Inflammatory macrophage (primary cell): ENCODE data around the gene TESK2.
A peak's percentile ranks its signal among the peaks of the same experiment; 100 is the strongest.
"Not testable (repeated sequence)": the region's sequence is repeated elsewhere in the genome, so short reads cannot be mapped to it uniquely, and the experiment has no call there.

Experiments used
- DNase-seq, 2 donors: peaks; one replicate each; pipeline ENCODE4 v3.0.0-alpha.2; 2020 to 2022

The TESK2 gene

DNA sequence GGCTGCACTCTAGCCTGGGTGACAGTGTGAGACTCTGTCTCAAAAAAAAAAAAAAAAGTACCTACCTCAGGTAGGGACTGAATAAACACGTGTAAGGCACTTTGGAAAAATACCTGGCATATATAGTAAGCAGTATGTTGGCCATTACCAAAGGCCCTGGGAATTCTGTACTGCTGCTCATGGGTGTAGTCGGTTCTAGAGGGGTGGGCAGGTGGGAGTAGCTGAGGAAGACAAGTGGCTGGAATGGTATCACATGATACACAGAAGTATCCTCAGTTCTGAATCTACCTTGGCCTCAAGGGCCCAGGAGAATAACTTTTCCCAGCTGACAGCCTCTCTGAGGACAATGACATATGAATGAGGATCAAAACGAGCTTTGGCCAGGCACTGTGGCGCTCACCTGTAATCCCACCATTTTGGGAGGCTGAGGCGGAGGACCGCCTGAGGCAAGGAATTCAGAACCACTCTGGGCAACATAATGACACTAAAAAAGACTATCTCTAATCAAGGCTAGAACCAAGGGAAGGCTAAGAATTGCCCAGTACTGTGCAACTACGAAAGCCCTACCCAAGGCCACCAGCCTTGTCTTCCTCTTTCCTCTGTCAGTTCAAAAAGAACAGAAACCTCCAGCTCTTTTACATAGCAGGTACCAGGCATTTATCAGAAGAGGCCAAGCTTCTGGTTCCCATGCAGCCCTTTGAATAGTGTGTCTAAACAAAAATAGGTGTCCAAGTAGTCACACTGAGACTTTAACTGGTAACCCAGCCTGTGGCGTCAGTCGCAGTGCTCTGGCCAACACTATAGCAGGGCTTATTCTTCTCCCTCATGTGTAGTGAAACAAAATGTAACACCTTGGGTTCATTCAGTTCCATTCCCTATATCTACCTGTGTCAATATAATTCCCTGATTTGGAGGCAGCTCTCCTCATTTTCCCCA, 19.3 kb upstream of the TESK2 start:
- DNase-seq = no peak

DNA sequence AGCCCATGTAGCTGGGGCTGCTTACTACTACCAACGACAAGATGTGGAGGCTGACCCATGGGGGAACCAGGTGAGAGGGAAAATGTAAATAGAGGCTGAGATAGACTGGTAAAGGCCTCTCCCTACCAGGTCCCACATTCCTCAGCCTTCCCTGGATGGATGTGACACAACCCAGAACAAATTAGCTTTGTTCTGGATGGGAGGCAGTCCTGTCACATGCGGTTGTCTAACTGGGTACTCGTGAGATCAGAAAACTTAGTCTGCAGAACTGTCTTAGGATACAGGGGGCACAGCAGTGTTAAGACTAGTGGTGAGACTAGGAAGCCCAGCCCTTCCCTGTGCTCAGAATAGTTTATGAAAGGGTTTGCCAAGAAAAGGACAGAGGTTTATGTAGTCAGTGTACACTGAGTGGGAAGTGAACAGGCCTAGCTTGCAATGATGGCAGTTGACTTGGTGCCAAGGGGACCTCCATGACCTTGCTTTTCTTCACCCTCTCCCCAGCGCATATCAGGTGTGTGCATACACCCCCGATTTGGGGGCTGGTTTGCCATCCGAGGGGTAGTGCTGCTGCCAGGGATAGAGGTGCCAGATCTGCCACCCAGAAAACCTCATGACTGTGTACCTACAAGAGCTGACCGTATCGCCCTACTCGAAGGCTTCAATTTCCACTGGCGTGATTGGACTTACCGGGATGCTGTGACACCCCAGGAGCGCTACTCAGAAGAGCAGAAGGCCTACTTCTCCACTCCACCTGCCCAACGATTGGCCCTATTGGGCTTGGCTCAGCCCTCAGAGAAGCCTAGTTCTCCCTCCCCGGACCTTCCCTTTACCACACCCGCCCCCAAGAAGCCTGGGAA, 17.6 kb upstream of the TESK2 start:
- no peak for DNase-seq

DNA sequence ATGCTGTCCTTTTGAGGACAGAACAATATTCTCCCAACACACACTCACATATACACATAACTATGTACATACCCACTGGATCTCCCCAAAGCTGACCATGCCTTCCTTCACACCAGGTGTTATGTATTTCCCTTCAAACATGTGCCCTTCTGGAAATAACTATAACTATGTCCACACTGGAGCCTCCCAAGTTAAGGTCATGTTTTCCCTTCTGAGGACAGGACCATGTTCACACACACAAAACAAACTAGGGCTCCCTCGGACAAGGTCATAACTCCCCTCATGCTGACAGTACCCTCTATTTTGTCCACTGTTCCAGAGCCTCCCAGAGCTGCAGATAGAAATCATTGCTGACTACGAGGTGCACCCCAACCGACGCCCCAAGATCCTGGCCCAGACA, 16.9 kb upstream of the TESK2 start:
- DNase-seq = no peak

DNA sequence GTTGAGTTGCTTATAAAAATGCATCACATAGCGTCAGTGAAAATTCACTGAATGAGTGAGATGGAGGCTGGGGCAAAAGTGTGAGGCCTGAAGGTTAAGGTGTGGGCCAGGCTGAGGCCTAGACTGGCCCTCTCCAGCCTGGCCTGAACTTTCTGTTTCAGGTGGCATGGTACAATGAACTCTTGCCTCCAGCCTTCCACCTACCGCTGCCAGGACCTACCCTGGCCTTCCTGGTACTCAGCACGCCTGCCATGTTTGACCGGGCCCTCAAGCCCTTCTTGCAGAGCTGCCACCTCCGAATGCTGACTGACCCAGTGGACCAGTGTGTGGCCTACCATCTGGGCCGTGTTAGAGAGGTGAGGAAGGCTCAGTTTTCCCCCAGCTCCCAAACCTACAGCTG, 16.2 kb upstream of the TESK2 start:
- no peak for DNase-seq

DNA sequence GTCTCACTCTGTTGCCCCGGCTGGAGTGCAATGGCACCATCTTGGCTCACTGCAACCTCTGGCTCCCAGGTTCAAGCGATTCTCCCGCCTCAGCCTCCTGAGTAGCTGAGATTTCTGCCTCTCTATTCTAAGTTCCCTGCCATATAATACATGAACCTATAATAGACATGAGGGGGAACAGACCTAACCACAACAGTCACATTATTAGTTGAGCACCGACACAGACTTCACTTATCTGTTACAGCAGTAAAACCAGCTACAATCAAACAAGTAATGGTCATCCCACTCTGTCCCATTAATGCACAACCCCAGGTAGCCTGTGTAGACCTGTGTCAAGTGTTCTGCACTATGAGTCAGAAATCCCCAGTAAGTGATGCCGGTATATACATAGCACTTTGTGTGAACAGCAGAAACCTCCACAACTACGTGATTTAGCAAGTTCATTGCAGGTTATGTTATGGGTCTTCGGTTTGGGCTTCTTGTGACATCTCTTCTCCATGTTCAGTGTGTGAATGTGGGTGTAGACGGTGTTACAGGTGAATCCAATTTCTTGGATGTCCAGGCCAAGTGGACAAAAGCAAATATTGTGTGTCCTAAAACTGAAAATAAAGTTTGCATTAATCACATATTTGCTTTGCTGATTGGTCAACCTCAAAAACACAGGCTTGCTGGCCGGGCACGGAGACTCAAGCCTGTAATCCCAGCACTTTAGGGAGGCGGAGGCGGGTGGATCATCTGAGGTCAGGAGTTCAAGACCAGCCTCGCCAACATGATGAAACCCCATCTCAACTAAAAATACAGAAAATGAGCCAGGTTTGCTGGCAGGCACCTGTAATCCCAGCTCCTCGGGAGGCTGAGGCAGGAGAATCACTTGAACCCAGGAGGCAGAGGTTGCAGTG, 12.7 kb upstream of the TESK2 start:
- no peak for DNase-seq

DNA sequence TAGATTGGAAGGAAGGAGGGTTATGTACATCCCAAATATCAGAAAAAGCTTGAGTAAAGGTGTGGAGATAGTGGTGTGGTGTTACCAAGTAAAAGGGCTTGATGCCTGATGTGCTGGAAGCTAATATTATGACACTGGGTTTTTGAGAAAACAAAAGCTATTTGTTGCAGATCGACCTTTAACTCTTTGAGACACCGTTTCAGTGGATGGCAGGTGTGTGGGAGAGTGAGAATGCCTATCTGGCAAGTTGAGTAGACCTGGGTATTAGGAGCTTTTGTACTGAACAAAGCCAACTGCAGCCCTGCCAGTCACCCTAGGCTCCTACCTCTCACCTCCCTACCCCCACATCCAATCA, 10.5 kb upstream of the TESK2 start:
- no peak for DNase-seq

DNA sequence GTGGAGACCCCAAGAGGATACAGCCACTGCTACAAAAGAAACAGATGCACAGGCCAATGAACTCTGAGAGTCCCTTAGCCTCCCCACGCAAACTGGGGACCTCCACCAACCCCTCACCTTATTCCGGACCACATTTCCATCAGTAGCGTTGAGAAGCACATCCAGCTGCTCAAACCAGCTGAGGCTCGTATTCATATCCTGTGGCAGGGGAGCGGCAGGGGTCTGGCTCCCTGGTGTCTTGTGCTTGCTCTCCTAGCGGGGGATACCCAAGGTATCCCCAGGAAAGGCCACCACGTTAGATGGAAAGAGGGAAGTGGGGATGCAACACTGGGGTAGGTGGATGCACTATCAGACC, 8.4 kb upstream of the TESK2 start:
- no peak for DNase-seq

DNA sequence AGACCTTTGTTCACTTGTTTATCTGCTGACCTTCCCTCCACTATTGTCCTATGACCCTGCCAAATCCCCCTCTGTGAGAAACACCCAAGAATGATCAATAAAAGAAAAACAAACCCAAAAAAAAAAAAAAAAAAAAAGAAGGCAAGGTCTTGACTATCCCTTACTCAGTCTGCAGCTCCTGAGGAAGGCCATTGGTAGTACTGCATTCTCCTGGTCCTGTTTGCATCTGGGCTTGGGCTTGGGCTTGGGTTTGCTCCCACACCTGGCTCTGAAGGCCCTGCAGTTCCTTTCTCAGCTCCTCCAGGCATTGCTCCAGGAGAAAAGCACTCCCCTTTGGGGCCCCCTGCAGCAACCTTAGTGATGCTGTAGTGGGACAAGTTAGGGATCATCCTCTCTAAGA, 7.3 kb upstream of the TESK2 start:
- DNase-seq = no peak

DNA sequence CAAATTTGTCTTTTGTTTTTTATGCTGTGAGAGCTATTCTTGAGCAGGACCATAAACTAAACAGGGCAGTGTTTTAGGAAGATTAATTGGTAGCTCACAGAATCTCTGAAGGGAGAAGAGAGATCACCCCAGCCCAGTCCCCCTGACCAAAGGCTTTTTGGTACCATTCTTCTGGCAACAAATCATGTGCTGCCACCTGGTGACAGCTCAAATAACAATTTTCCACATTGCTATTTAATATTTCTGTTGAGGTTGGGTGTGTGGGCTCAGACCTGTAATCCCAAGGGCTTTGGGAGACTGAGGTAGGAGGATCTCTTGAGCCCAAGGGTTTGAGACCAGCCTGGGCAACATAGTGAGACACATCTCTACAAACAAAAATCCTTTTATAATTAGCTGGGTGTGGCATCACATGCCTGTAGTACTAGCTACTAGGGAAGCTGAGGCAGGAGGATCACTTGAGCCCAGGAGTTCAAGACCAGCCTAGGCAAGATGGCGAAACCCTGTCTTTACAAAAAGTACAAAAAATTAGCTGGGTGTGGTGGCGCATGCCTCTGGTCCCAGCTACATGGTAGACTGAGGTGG, 2.2 kb upstream of the TESK2 start:
- peak; percentile 63 to 73 for DNase-seq

DNA sequence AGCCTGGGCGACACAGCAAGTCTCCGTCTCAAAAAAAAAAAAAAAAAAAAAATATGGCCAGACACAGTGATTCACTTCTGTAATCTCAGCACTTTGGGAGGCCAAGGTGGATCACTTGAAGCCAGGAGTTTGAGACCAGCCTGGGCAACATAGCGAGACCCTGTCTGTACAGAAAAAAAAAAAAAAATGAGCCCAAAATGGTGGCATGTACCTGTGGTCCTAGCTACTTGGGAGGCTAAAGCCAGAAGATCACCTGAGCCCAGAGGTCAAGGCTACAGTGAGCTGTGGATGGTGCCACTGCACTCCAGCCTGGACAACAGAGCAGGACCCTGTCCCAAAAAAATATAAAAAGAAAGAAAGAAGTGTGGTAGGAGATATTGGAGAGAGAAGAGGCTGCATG, 1.7 kb upstream of the TESK2 start:
- DNase-seq = no peak

DNA sequence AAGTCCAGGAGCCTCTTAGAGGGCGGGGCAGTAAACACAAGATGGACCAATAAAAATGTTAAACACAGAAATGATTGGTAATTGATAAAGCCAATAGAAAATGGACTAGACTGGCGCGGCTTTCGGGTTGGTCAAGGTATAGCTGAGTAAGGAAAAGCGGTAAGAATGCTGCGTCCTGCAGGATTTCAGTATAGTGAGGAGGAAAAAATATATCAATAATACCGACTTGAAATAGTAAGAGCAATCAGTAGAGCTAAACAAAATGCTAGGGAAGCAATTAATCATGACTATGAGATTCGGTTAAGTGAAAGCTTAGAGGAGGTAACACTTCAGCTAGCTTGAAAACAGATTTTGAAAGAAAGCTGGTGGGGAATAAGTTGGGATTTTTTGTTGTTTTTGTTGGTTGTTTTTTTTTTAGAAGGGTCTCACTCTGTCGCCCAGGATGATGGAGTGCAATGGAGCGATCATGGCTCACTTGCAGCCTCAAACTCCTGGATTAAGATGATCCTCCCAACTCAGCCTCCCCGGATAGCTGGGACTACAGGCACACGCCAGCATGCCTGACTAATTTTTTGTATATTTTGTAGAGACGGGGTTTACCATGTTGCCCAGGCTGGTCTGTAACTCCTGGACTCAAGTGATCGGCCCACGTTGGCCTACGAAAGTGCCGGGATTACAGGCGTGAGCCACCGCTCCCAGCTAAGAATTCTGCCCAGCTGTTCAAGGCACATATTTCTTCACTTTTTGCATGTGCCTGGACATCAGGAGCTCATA, 711 bp upstream of the TESK2 start:
- DNase-seq = no peak

DNA sequence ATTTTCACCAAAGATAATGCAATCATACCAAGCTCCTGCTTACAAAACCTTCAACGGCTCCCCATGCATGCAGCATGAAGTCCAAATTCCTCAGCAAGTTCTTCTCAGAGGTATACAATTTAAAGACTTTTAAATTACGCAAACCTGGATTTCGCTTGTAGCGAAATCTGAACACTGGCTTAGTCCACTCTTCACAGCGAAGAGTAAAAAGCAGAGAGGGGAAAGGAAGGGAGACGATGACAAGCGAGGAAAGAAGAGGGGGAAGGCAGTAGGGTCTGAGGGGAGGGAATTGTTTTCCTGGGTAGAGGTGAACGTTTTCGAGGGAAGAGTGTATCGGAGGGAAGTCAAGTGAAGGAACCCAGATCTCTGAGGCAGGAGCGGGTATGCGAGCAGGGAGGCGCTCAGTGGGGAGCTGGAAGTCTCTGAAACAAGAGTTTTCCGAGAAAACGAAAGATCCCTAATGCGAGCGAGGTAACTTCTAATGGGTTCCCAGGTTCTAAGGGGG, 790 bp downstream of the TESK2 start:
- DNase-seq = peak; percentile 14 to 17

DNA sequence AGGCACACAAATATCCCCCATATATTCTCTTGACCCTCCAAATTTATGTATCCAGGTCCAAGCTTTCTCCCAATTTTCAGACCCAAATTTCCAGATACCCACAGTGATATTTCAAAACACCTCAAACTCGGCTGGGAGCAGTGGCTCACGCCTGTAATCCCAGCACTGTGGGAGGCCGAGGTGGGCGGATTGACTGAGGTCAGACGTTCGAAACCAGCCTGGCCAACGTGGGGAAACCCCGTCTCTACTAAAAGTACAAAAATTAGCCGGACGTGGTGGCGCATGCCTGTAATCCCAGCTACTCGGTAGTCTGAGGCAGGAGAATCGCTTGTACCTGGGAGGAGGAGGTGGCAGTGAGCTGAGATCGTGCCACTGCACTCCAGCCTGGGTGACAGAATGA, 1.6 kb downstream of the TESK2 start:
- peak in 1 of 2 donors; percentile 50 for DNase-seq

DNA sequence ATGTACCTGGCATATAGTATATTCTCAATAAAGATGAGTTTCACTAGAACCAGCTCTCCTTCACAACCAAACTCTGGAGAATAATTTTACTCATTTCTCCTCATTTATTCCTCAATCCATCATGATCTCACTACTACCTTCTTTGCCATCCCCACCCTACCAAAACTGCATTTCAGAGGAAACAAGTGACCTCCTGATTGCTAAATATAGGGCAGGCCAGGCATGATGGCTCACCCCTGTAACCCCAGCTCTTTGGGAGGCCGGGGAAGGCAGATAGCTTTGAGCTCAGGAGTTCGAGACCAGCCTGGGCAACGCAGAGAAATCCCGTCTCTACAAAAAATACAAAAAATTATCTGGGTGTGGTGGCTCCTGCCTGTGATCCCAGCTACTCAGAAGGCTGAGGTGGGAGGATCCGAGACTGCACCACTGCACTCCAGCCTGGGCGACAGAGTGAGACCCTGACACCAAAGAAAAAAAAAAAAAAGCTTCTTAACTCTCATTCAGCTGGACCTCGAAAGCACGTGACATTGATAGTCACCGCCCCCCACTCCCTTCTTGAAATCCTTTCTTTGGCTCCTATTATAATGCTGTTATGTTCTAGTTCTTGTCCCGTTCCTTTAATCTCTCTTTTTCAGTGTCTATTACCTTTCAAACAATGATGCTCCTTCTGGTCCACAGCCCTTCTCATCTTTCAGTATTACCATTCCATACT, 2.1 kb downstream of the TESK2 start:
- peak in 1 of 2 donors; percentile 32 for DNase-seq

DNA sequence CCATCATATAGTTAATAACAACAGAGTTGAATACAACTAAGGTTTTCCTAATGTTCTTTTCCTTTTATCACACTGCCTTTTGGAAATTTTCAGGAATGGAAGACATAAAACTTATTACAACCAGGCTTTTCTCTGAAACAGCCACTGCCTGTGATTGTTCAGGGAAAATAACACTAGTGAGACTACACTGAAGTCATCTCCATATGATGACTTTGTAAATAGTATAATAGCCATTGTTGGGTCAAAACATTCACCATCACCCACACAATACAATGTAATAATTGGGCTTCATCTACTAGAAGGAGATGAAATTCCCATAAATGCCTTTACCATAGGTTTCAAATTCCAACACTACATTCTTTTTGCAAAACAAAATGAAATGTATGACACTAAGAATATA, 5.0 kb downstream of the TESK2 start:
- DNase-seq = no peak

DNA sequence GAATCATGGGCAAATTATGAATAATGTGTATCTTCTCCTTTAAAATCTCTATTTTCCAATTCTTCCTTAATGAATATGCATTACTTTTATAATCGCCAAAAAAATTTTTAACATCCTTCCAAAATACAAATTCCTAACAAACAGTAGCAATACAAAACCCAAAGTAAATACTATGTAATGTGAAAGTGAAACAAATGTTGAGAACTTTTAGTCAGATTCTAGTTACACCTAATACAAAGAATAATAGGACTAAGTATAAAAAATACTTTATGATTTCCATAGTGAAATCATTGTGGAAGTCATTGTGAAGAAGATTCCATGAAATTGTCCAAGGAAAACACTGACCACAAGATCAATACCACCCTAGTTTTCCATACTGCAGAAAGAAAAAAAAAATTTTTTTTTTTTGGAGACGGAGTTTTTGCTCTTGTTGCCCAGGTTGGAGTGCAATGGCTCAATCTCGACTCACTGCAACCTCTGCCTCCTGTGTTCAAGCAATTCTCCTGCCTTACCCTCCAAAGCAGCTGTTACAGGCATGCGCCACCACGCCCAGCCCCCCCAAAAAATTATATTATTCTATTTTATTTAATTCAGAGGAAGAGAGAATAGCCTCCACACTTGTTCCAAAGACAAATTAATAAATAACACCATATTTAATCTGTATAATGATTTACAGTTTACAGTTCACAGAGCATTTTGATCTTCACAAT, 11.8 kb downstream of the TESK2 start:
- no peak for DNase-seq

DNA sequence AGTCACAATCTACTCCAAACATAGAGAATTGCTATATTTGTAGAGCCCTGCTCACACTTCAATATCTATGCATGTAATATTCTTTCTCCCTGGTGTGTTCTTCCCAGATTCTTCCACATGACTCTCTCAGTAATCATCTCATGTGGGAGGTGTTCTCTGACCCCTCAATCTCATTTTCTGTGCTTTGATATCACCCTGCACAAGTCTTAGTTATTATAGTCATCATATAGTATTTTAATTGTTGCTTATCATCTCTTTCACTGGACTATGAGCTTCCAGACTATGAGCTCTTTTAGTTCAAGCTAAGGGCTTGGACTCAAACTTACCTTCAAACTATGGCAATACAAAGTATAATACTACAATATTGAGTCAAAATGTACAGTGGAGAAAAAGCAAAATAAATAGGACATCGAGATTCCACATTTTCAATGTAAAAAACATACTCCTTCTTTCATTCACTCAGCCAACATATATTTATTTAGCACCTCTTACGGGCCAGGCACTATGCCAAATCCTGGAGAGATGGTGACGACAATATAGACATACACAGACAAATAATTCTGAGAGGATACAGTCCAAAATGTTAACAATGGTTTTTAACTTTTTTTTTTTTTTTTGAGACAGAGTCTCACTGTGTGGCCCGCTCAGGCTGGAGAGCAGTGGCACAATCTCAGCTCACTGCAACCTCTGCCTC, 12.7 kb downstream of the TESK2 start:
- DNase-seq = no peak

DNA sequence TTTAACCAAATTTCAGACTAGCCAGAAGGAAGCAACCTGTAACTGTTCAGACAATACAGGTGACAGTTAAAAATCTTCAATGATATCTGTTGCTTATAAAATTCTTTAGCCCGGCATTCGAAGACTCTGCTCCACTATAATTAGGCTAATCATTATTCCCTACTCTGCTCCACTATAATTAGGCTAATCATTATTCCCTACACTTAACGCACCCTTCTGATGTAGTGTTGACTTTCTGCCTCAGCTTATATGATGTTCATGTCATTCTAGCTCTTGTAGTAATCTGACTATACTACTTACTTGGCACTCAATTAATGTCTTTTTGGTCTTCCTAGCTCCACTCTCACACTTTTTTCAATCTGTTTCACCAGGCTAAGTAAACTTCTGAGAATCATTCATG, 13.3 kb downstream of the TESK2 start:
- no peak for DNase-seq

DNA sequence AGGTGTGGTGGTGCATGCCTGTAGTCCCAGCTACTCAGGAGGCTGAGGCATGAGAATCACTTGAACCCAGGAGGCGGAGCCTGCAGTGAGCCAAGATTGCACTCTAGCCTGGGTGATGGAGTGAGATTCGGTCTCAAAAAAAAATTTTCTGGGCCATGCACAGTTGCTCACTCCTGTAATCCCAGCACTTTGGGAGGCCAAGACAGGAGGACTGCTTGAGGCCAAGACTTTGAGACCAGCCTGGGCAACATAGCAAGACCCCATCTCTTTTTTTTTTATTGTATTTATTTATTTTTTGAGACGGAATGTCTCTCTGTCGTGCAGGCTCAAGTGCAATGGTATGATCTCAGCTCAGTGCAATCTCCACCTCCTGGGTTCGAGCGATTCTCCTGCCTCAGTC, 16.8 kb downstream of the TESK2 start:
- DNase-seq = not testable (repeated sequence)

DNA sequence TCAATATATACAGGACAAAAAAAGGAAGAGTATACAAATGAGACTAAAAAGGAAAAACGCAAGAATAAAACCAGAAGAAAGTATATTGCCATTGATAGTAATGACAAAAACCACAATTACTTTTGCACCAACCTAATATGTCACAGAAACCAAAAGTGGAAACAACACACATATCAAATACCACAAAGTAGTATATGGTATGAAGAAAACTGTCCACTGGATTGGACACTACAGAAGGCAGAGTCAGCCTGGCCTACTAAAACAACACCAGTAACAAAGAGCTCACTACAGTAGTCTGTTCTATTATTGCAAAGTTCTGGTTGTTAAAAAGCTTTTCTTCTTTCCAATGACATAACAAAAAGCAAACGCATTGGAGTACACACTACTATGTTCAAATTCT, 17.7 kb downstream of the TESK2 start:
- no peak for DNase-seq
